ENCODE results near the gene CLEC7A. TPM values are rescaled to one million over a fixed set of nuclear protein-coding genes. Genes with fewer than 3 reads are reported as not detected.

CLEC7A gene
- polyA plus RNA-seq, 2 of the 4 experiments (the other 2 are of a cell fraction): not detected

- CTCF ChIA-PET: interaction anchor here (0.9 to 1.9 kb wide), 4 partner anchors 12 to 23 kb away, joined by 3 to 7 read pairs (median 3); no protein-coding TSS in a partner anchor
- POLR2A ChIA-PET: no interaction called here
- no peak for DNase-seq (ENCODE audit: low read depth in 1 of 2, low spot score in 1 of 2)
Observed at GRCh38 chr12:10175846-10176636, 46.0 kb upstream of the CLEC7A start.

GRCh38 chr12:10174986-10175614 is 45.1 kb upstream of the CLEC7A start:
- Histone ChIP-seq H3K4me2 (no peak overlapping the region), H3K4me1 (peaks cover 20% of the 10 kb centered on the region; the same call in 2 of the 3 replicates), H3K9me3 (no peaks in the 10 kb centered on the region), H3K27ac (no peak overlapping the region), H3K4me3 (no peak overlapping the region)
- ChIA-PET CTCF (interaction anchor here (1.3 kb wide), 1 partner anchor 15 kb away, joined by 3 read pairs; no protein-coding TSS in a partner anchor), POLR2A (no interaction called here)
- no peak for TF ChIP-seq ZNF302 (CRISPR knock-in tag; IDR thresholded peaks at IDR 0.05)
- TF ChIP-seq NPAS2 (CRISPR knock-in tag; IDR thresholded peaks at IDR 0.05; ENCODE audit: borderline replicate concordance): no peak
- TF ChIP-seq SREBF2 (IDR thresholded peaks at IDR 0.05): no peak
- TF ChIP-seq POLR2A (IDR thresholded peaks at IDR 0.05; ENCODE audit: low read length): no peak
- no peak for TF ChIP-seq EP300 (IDR thresholded peaks at IDR 0.05)
- no peak for TF ChIP-seq SMC3 (IDR thresholded peaks at IDR 0.05)
- no peak for TF ChIP-seq REST (IDR thresholded peaks at IDR 0.05)
- TF ChIP-seq USF2 (IDR thresholded peaks at IDR 0.05): no peak
- TF ChIP-seq POLR2AphosphoS2 (conservative IDR thresholded peaks at IDR 0.05; ENCODE audit: low read length): no peak
- no peak for TF ChIP-seq GATA3 (IDR thresholded peaks at IDR 0.05; ENCODE audit: borderline replicate concordance)
- TF ChIP-seq RAD21 (conservative IDR thresholded peaks at IDR 0.05 in 1 of 2, IDR thresholded peaks at IDR 0.05 in 1 of 2): no peak
- TF ChIP-seq EHF (CRISPR knock-in tag; IDR thresholded peaks at IDR 0.05): no peak
- no peak for TF ChIP-seq MYC (IDR thresholded peaks at IDR 0.05; ENCODE audit: borderline replicate concordance, low read length)
- no peak for TF ChIP-seq HOXA7 (CRISPR knock-in tag; IDR thresholded peaks at IDR 0.05)
- no peak for TF ChIP-seq FOSB (CRISPR knock-in tag; IDR thresholded peaks at IDR 0.05)
- TF ChIP-seq JUNB (IDR thresholded peaks at IDR 0.05): no peak
- TF ChIP-seq JUN (IDR thresholded peaks at IDR 0.05): no peak
- DNase-seq (ENCODE audit: low read depth in 1 of 2, low spot score in 1 of 2): no peak
- ATAC-seq: no peak
- FAIRE-seq: no peak
- WGBS (ENCODE audit: missing lambda C conversion rate): 34% methylated on average over 2 of the region's 2 CpGs

More at GRCh38 chr12:10175846-10176636, 46.0 kb upstream of the CLEC7A start:
- no peaks in the 10 kb centered on the region for H3K9me3 ChIP-seq
- no peak overlapping the region for H3K4me2 ChIP-seq
- 52% methylated on average over 5 of the region's 5 CpGs for WGBS (ENCODE audit: missing lambda C conversion rate)
- ATAC-seq (no peak), FAIRE-seq (no peak)
- H3K4me1 ChIP-seq: 0 out of 3 replicates have a peak, but pooled peaks cover 14% of the 10 kb centered on the region
- TF ChIP-seq ESRRA (IDR thresholded peaks at IDR 0.05; ENCODE audit: borderline replicate concordance, low read length) (no peak), MYC (IDR thresholded peaks at IDR 0.05; ENCODE audit: borderline replicate concordance, low read length) (no peak), CHD4 (IDR thresholded peaks at IDR 0.05; ENCODE audit: borderline replicate concordance) (no peak), ZC3H11A (IDR thresholded peaks at IDR 0.05) (no peak), HDAC2 (IDR thresholded peaks at IDR 0.05) (no peak), RAD21 (conservative IDR thresholded peaks at IDR 0.05 in 1 of 2, IDR thresholded peaks at IDR 0.05 in 1 of 2) (no peak), JUN (IDR thresholded peaks at IDR 0.05) (no peak), PBX3 (IDR thresholded peaks at IDR 0.05) (no peak), PHF8 (IDR thresholded peaks at IDR 0.05; ENCODE audit: borderline replicate concordance, low read depth) (no peak)
- H3K4me3 ChIP-seq: no peak overlapping the region
- no peak overlapping the region for H3K27ac ChIP-seq
